Measurements from ENCODE around the gene LRMDA.

- no peak for TF ChIP-seq CTCF (IDR thresholded peaks at IDR 0.05)
- no peak for TF ChIP-seq POLR2AphosphoS5 (IDR thresholded peaks at IDR 0.05)
These were observed 754.3 kb downstream of the LRMDA start for GRCh38 chr10:76185471-76186301.
